Ascending aorta (tissue), 2 donors: Measurements from ENCODE around the gene LPAR1. TPM values are rescaled to one million over a fixed set of nuclear protein-coding genes. Genes with fewer than 3 reads are reported as not detected.
A peak's percentile ranks its signal among the peaks of the same experiment; 100 is the strongest.

Source experiments
- DNase-seq, 2 donors: peaks; one replicate each; pipeline ENCODE4 v3.0.0-alpha.2; 2019; ENCODE audit warnings: low spot score in 2 of 2
- H3K27ac ChIP-seq, 2 donors: fragments of 200-600 bp; sonication (generic); one replicate each; pipeline ENCODE4 v1.5.1; 2016 to 2017; ENCODE audit warnings: mild to moderate bottlenecking in 1 of 2
- H3K27me3 ChIP-seq: fragments of 200-600 bp; sonication (generic); one replicate; pipeline ENCODE4 v1.5.1; 2017
- H3K36me3 ChIP-seq, 2 donors: fragments of 200-600 bp; sonication (generic); one replicate each; pipeline ENCODE4 v1.5.1; 2016
- H3K4me1 ChIP-seq, 2 donors: fragments of 200-600 bp; sonication (generic); one replicate each; pipeline ENCODE4 v1.5.1; 2016 to 2017; ENCODE audit warnings: mild to moderate bottlenecking in 1 of 2
- H3K4me3 ChIP-seq, 2 donors: fragments of 200-600 bp; sonication (generic); one replicate each; pipeline ENCODE4 v1.5.1; 2016 to 2017; ENCODE audit warnings: mild to moderate bottlenecking in 1 of 2
- H3K9me3 ChIP-seq, 2 donors: fragments of 200-600 bp; sonication (generic); one replicate each; pipeline ENCODE4 v1.5.1; 2016
- CTCF ChIP-seq, 3 experiments: fragments of 200-600 bp in 2 of 3; fragments of 450-650 bp in 1 of 3; sonication (generic) in 2 of 3; IDR thresholded peaks; one replicate each; pipeline ENCODE4 v1.5.1; 2016 to 2019; ENCODE audit warnings: antibody characterized with exemption in 3 of 3, mild to moderate bottlenecking in 1 of 3, moderate library complexity in 1 of 3
- intact Hi-C: fragments of 100-400 bp; cut with DNase I; formaldehyde crosslinking; loops from one replicate; pipeline ENCODE4 v1.15.1; 2023
- total RNA-seq: library from RNA; depleted of rRNA; stranded (reverse); fragments of >200 nt; gene quantifications from one replicate; pipeline ENCODE4 v1.1.0, GENCODE V29; 2016

LPAR1 gene
- total RNA-seq, 1 donor from 2014 or later: 35.4 TPM

- peaks cover 0 to 3% of the 10 kb centered on the region in 2 donors for H3K4me1 ChIP-seq
- no peak for DNase-seq
- no peaks in the 10 kb centered on the region for H3K27me3 ChIP-seq
- H3K9me3 ChIP-seq: no peaks in the 10 kb centered on the region
- no peak for TF ChIP-seq CTCF (IDR thresholded peaks at IDR 0.05)
- H3K4me3 ChIP-seq: no peak overlapping the region
- intact Hi-C loops: no loop called here
- H3K27ac ChIP-seq: no peak overlapping the region
- no peaks in the 10 kb centered on the region for H3K36me3 ChIP-seq
These were observed 32.4 kb downstream of the LPAR1 start for GRCh38 chr9:111005746-111006470.

- intact Hi-C loops: no loop called here
- H3K4me1 ChIP-seq: peaks cover 0 to 3% of the 10 kb centered on the region in 2 donors
- no peak for DNase-seq
These were observed 33.3 kb downstream of the LPAR1 start for GRCh38 chr9:111004936-111005335.

GRCh38 chr9:111003182-111003581 lies 35.1 kb downstream of the LPAR1 start:
- Histone ChIP-seq H3K27me3 (no peaks in the 10 kb centered on the region), H3K9me3 (no peaks in the 10 kb centered on the region), H3K36me3 (no peaks in the 10 kb centered on the region), H3K4me1 (peaks cover 0 to 6% of the 10 kb centered on the region in 2 donors), H3K27ac (no peak overlapping the region), H3K4me3 (no peak overlapping the region)
- TF ChIP-seq CTCF (IDR thresholded peaks at IDR 0.05): no peak
- intact Hi-C loops: no loop called here
- no peak for DNase-seq

More at GRCh38 chr9:111004936-111005335, 33.3 kb downstream of the LPAR1 start:
- Histone ChIP-seq H3K27ac (no peak overlapping the region), H3K36me3 (no peaks in the 10 kb centered on the region), H3K4me3 (no peak overlapping the region), H3K9me3 (no peaks in the 10 kb centered on the region), H3K27me3 (no peaks in the 10 kb centered on the region)
- TF ChIP-seq CTCF (IDR thresholded peaks at IDR 0.05): no peak

GRCh38 chr9:111001526-111001925 lies 36.7 kb downstream of the LPAR1 start:
- Histone ChIP-seq H3K9me3 (no peaks in the 10 kb centered on the region), H3K4me3 (no peak overlapping the region), H3K27me3 (no peaks in the 10 kb centered on the region), H3K36me3 (no peaks in the 10 kb centered on the region), H3K27ac (no peak overlapping the region), H3K4me1 (peaks cover 0 to 13% of the 10 kb centered on the region in 2 donors)
- intact Hi-C loops: no loop called here
- no peak for DNase-seq
- TF ChIP-seq CTCF (IDR thresholded peaks at IDR 0.05): no peak

- H3K36me3 ChIP-seq: no peaks in the 10 kb centered on the region
- H3K27me3 ChIP-seq: no peaks in the 10 kb centered on the region
- no peak overlapping the region for H3K4me3 ChIP-seq
- no peaks in the 10 kb centered on the region for H3K9me3 ChIP-seq
- no peak for TF ChIP-seq CTCF (IDR thresholded peaks at IDR 0.05)
- H3K4me1 ChIP-seq: peaks cover 0 to 21% of the 10 kb centered on the region in 2 donors
- H3K27ac ChIP-seq: peak overlapping the region in 1 of 2 donors; percentile 14
- intact Hi-C loops: no loop called here
- DNase-seq: no peak
These were observed 38.1 kb downstream of the LPAR1 start for GRCh38 chr9:111000202-111000601.
